A673 (cell line): ENCODE data around the gene IRF2BP2. TPM values are rescaled to one million over a fixed set of nuclear protein-coding genes. Genes with fewer than 3 reads are reported as not detected.

Experiments used
- BruUV-seq: library from RNA; stranded (reverse); fragments of 400-500 nt; replicated peaks from 2 replicates; lab custom pipeline; 2021; lab: Mats Ljungman, UMichigan
- CTCF ChIA-PET: fragments of 300-600 bp; sonication (Branson Sonifier 250); formaldehyde crosslinking; loops from one replicate; lab custom pipeline; 2022; ENCODE audit warnings: antibody characterized with exemption; lab: Charles Lee
- POLR2A ChIA-PET: fragments of 300-600 bp; sonication (Branson Sonifier 250); formaldehyde crosslinking; loops from one replicate; lab custom pipeline; 2022; ENCODE audit warnings: antibody characterized with exemption; ENCODE audit not compliant: low non-redundant PET; lab: Charles Lee
- DNase-seq: peaks from one replicate; pipeline ENCODE4 v3.0.0-alpha.2; 2015; ENCODE audit warnings: low spot score
- H3K27ac ChIP-seq: fragments of 200-600 bp; sonication (generic); 2 replicates; pipeline ENCODE4 v1.5.1; 2016; ENCODE audit warnings: mixed run types, low read depth, mild to moderate bottlenecking, mixed read lengths, antibody characterized with exemption, low read length; ENCODE audit not compliant: poor library complexity, severe bottlenecking
- H3K27me3 ChIP-seq: fragments of 200-600 bp; sonication (generic); replicated peaks from 2 replicates; pipeline ENCODE4 v1.6.1; 2017; ENCODE audit warnings: mixed run types, low read depth, mild to moderate bottlenecking, mixed read lengths, antibody characterized with exemption, low read length; ENCODE audit not compliant: insufficient read depth, poor library complexity
- H3K36me3 ChIP-seq: fragments of 200-600 bp; sonication (generic); 2 replicates; pipeline ENCODE4 v1.6.1; 2016; ENCODE audit warnings: mixed run types, mild to moderate bottlenecking, mixed read lengths, antibody characterized with exemption, low read length; ENCODE audit not compliant: insufficient read depth, poor library complexity, severe bottlenecking
- H3K4me1 ChIP-seq: fragments of 200-600 bp; sonication (generic); 2 replicates; pipeline ENCODE4 v1.6.1; 2017; ENCODE audit warnings: mixed run types, mild to moderate bottlenecking, mixed read lengths, antibody characterized with exemption, low read length; ENCODE audit not compliant: insufficient read depth, poor library complexity, severe bottlenecking
- H3K4me3 ChIP-seq: fragments of 200-600 bp; sonication (generic); 2 replicates; pipeline ENCODE4 v1.5.1; 2016; ENCODE audit warnings: low read depth, mixed run types, mild to moderate bottlenecking, mixed read lengths, low read length; ENCODE audit not compliant: poor library complexity, severe bottlenecking
- H3K9me3 ChIP-seq: fragments of 200-600 bp; sonication (generic); 2 replicates; pipeline ENCODE4 v1.6.1; 2016; ENCODE audit warnings: mixed run types, low read depth, mild to moderate bottlenecking, mixed read lengths, antibody characterized with exemption, low read length; ENCODE audit not compliant: poor library complexity, severe bottlenecking
- CTCF ChIP-seq: fragments of 300-800, 200-600 bp; sonication (generic); conservative IDR thresholded peaks from 2 replicates; pipeline ENCODE4 v1.5.1; 2017; ENCODE audit warnings: low read depth, mild to moderate bottlenecking, antibody characterized with exemption, low read length, moderate library complexity, mixed read lengths
- EZH2 ChIP-seq: fragments of 200-600 bp; sonication (generic); IDR thresholded peaks from 2 replicates; pipeline ENCODE4 v1.6.1; 2017; ENCODE audit warnings: borderline replicate concordance, low read depth, mild to moderate bottlenecking, mixed read lengths, antibody characterized with exemption, low read length; ENCODE audit not compliant: poor library complexity, severe bottlenecking
- intact Hi-C: fragments of 100-400 bp; cut with micrococcal nuclease; formaldehyde crosslinking; loops from one replicate; pipeline ENCODE4 v1.10.0; 2022; ENCODE audit not compliant: unreplicated experiment
- total RNA-seq: library from RNA; stranded (reverse); gene quantifications from 2 replicates; pipeline ENCODE4 v1.2.3, GENCODE V29; 2021

The IRF2BP2 gene
- total RNA-seq, 1 experiment from 2014 or later, result 43.8 TPM

GRCh38 chr1:234631721-234632125 is 21.7 kb upstream of the IRF2BP2 start:
- DNase-seq, result peak; percentile 5

GRCh38 chr1:234629026-234629425 is 19.0 kb upstream of the IRF2BP2 start:
- H3K27ac ChIP-seq, result no peak overlapping the region
- no peaks in the 10 kb centered on the region for H3K9me3 ChIP-seq
- DNase-seq, result no peak
- intact Hi-C loops, result no loop called here
- H3K4me1 ChIP-seq, result no peaks in the 10 kb centered on the region
- no TSS peak for BruUV-seq
- H3K36me3 ChIP-seq, result no peaks in the 10 kb centered on the region
- ChIA-PET CTCF (no interaction called here), POLR2A (no interaction called here)
- H3K27me3 ChIP-seq, result no peaks in the 10 kb centered on the region
- no peak overlapping the region for H3K4me3 ChIP-seq
- TF ChIP-seq EZH2 (no peak), CTCF (no peak)

More at GRCh38 chr1:234631721-234632125, 21.7 kb upstream of the IRF2BP2 start:
- intact Hi-C loops, result no loop called here
- no peak overlapping the region for H3K27ac ChIP-seq
- ChIA-PET POLR2A (no interaction called here), CTCF (no interaction called here)
- no peak overlapping the region for H3K4me3 ChIP-seq
- no peaks in the 10 kb centered on the region for H3K36me3 ChIP-seq
- TF ChIP-seq EZH2 (no peak), CTCF (no peak)
- no peaks in the 10 kb centered on the region for H3K4me1 ChIP-seq
- no peaks in the 10 kb centered on the region for H3K9me3 ChIP-seq
- no TSS peak for BruUV-seq
- no peaks in the 10 kb centered on the region for H3K27me3 ChIP-seq

GRCh38 chr1:234628089-234628488 is 18.1 kb upstream of the IRF2BP2 start:
- no peak for TF ChIP-seq CTCF
- no peak for TF ChIP-seq EZH2
- DNase-seq, result no peak
- Histone ChIP-seq H3K9me3 (no peaks in the 10 kb centered on the region), H3K4me3 (no peak overlapping the region), H3K4me1 (no peaks in the 10 kb centered on the region), H3K27me3 (no peaks in the 10 kb centered on the region), H3K36me3 (no peaks in the 10 kb centered on the region), H3K27ac (no peak overlapping the region)
- CTCF ChIA-PET, result no interaction called here
- no TSS peak for BruUV-seq
- POLR2A ChIA-PET, result no interaction called here
- intact Hi-C loops, result no loop called here
